Middle frontal gyrus (tissue), 1 donor: ENCODE results near the gene PSMB11.

Source experiments
- DNase-seq: peaks from one replicate; pipeline ENCODE4 v3.0.0-alpha.2; 2015; ENCODE audit warnings: low spot score; ENCODE audit errors: extremely low spot score

PSMB11 gene

DNA sequence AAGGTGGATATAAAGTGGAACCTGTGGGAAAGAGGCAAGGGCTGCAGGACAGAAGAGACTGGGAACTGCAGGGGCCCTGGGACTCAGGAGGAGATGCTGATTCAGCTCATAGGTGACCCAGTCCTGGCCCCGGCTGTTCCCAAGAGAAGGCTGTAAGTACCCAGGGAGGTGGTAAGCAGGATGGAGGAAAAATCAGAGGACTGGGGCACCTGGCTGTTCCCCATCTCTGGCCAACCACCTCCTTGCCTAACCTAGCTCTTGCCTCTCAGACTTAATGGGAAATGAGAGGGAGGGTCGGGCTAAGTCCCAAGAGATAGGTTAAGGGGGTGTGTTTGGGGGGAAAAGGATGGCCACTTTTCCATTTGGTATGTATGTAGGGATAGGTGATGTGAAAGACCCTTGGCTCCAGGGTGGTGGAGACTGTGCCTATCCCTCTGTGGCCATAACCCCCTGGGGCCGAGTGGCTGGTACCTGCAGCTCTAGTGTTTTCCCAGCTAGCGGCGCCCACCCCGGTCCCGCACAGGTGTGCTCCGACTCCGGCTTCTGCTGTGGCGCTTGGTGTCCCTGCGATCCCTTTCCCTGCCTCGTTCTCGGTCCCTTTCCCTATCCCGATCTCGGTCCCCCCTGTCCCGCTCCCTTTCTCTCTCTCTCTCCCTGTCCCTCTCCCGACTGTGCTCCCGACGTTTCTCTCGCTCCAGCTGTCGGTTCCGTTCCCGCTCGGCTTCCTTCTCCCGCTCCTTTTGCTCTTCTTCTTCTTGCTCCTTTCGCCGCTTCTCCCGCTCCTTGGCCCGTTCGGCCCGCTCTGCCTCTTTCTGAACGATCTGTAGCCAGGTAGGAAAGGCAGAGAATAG lies 16.9 kb downstream of the PSMB11 start:
- DNase-seq, result no peak

GRCh38 chr14:23060536-23061260 lies 18.7 kb downstream of the PSMB11 start:
- no peak for DNase-seq

DNA sequence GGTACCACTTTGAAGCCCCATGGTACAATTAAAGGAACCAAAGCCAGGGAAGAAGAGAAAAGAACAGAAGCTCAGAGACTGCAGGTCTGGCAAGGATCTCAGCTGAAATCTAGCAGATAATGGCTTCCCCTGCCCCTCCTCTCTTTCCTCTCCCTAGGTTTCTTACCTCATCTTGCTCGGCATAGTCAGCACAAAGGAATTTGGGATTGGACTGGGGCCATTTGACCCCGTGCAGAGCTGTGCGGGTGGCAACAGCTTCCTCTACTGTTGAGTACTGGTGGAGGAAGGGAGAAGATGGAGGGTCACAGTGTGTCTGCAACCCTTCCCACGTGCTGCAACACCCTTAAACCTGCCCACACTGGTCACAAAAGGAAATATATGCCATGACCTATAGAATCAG lies 20.0 kb downstream of the PSMB11 start:
- no peak for DNase-seq

DNA sequence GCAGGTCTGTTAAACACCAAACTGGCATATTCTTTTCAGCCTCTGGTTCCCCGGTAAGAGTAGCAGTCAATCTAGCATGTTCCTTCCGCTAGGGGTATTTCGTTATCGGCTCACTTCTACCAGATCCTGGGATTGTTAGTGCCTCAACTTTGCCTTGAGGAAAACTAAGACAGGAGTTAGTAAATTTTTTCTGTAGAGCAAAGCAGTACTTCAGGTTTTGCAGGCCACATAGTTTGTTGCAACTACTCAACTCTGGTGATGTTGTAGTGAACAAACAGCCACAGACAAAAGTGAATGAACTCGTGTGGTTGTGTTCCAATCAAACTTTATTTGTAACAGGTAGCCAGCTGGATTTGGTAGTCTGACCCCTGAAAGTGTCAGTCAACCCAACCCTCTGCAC lies 21.6 kb downstream of the PSMB11 start:
- DNase-seq, result no peak

DNA sequence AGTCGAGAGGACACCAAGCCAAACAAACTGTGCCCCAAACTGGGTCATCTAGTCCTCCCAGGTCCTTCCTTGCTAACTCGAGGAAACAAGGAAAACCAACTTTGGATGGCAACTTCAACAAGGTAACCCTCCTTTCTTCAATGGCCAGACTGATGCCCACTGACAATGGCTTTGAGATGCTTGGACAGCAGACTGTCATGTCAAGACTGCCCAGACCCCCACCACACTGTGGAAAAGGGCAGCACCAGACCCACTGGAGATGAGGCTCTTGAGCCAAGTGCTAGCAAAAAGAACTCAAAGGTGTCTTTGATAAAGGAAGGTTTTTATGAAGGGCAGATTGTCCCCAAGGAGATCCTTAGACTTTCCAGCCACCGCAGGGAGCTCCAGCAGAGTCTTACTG lies 24.4 kb downstream of the PSMB11 start:
- DNase-seq, result no peak

- no peak for DNase-seq
Observed at GRCh38 chr14:23066855-23067744, 25.1 kb downstream of the PSMB11 start.

GRCh38 chr14:23067847-23068788 lies 26.1 kb downstream of the PSMB11 start:
- no peak for DNase-seq

GRCh38 chr14:23068789-23069412 lies 26.9 kb downstream of the PSMB11 start:
- DNase-seq, result peak; percentile 86

- DNase-seq, result no peak
Observed at GRCh38 chr14:23069413-23069806, 27.4 kb downstream of the PSMB11 start.

DNA sequence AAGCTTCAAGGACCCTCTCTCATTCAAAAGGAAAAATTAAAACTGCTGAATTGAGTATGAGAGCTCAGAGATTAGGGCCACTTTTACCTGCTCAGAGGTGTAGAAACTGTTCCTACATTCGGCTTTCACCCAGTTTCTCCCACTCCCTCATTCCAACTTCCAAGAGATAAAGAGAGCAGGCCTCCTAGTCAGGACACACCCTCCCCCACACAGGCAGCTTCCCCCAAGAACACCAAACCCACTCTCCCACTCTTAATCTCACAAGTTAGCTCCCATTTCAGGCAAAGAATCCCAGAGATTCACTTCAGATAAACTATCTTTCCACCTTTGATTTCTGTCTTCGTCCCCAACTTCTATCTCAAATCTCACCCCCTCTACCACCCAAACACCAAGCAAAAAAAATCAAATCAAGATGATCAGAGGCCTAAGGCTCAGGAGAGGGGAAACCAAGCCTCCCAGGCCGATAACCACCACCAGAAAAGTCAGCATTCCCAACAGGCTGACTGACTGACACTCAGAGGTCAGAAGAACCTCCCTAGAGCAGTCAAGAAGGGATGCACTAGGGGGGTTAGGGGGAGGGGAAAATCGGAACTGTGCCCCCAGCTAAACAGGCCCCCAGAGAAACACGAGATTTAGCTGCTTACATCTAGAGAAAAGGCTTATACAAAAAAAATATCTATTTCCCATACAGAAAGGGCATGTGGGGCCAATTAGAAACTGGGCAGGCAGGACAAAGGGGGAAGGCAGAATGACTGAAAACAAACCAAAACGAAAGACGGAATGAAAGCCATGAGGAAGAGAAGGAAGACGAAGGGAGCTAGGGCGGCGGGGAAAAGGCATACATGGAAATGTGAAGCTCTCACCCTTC lies 28.5 kb downstream of the PSMB11 start:
- DNase-seq, result no peak

DNA sequence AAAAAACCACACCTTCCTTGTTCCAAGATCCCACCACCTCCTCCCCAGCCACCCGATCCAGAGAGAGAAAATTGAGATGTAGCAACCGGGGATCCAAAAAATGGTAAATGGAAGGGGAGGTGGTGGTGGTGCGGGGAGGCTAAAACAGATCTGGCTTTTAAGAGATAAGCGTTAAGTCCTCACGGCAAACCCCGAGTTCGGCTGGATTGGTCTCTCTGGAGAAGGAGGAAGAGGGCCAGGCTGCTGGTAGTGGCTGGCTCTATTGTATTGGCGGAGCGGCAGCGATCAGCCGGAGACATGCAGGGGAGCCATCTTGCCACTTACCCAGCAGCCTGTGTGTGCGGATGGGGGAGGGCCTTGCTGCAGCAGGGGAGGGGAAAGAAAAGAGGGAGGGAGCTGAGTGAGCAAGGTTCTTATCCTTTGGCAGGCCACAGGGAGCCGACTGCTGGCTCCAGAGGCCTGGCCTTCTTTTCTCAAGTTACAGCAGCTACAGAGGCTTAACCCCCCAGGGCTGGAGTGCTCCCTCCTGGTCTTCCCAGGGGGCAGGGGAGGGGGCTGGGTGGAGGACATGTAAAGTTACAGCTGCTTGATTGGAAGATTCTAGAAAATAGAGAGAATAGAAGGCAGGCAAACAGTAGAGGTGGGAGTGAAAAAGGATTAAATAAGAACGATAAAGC lies 29.4 kb downstream of the PSMB11 start:
- peak; percentile 54 for DNase-seq

DNA sequence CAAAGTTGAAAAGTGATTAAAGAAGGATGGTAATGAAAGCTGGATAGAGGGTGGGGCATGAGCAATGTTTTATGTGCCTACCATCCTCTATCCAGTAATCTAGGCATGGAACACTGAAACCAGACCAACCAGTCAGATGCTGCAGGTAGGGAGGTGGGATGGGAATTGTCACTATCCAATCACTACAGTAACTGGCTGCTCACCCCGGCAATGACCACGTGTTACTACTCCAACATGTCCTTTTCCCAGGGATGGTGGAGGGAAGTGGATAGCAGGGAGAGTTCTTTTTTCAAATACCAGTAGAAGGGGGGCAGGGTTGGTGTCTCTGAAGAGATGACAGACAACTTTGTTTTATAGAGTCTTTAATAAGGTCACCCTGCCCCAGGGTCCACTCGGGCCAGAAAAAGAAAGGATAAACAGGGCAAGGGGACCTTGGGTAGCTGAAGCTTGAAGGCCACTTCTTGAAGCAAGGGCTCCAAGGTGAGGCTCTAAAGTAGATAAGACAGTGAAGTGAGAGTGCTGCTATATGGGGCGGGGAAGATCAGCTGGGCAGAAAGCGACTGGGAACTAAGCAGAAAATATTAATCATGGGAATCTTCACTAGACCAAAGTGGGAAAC lies 30.0 kb downstream of the PSMB11 start:
- no peak for DNase-seq

GRCh38 chr14:23074906-23075305 lies 32.9 kb downstream of the PSMB11 start:
- DNase-seq, result no peak

GRCh38 chr14:23076785-23077408 lies 34.9 kb downstream of the PSMB11 start:
- no peak for DNase-seq

GRCh38 chr14:23077962-23078361 lies 36.0 kb downstream of the PSMB11 start:
- DNase-seq, result no peak

DNA sequence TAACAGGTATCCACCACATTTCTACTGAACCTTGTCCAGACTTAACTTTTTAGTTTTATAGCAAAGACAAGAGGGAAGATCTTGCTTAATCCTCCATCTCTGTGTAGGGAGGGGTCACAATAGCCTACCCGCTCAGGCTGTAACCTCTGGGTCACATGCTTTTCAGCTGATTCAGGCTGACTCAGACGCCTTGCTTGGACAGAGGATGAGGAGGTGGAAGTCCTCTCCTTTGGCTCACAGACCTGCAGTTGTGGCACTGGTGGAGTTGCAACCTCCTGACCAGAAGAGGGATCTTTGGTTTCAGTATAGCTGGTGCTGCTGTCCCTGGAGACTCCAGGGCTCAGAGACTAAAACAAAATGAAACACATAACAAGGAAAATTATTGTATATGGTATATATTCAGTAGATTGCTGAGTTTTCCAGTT lies 36.7 kb downstream of the PSMB11 start:
- no peak for DNase-seq

- DNase-seq, result no peak
Observed at GRCh38 chr14:23079716-23080115, 37.7 kb downstream of the PSMB11 start.

DNA sequence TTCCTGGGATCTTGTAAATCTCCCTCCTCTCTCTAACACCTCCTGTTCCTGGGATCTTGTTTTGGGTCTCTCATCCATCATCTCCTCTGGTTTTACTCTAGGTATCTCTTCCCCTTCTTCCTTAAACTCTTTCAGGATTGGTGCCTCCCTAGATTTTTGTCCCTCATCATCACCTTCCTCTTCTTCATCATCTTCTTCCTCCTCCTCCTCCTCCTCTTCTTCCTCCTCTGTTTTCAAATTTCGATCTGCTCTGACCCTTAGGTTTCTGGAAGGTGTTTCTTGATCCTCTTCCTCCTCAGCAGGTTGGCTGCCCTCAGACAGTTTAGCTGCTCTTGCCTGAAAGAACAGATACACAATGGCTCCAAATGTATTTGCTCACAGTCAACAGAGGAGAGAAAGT lies 38.5 kb downstream of the PSMB11 start:
- no peak for DNase-seq
